ENCODE data around the gene FUT1.

GRCh38 chr19:48770734-48771472 lies 18.5 kb upstream of the FUT1 start:
- TF ChIP-seq CTCF (IDR thresholded peaks at IDR 0.05), result no peak
- TF ChIP-seq EZH2 (IDR thresholded peaks at IDR 0.05), result no peak

Measured in neural progenitor cell (in vitro differentiated cells).